Islet of Langerhans (tissue), 1 donor: ENCODE measurements around the gene BLACAT1.
"Not testable (repeated sequence)": the region's sequence is repeated elsewhere in the genome, so short reads cannot be mapped to it uniquely, and the experiment has no call there.

Source experiments
- FAIRE-seq: peaks from one replicate; lab custom pipeline; 2011; peaks lifted over from hg19 to GRCh38; lab: Jason Lieb, UNC

The BLACAT1 gene

DNA sequence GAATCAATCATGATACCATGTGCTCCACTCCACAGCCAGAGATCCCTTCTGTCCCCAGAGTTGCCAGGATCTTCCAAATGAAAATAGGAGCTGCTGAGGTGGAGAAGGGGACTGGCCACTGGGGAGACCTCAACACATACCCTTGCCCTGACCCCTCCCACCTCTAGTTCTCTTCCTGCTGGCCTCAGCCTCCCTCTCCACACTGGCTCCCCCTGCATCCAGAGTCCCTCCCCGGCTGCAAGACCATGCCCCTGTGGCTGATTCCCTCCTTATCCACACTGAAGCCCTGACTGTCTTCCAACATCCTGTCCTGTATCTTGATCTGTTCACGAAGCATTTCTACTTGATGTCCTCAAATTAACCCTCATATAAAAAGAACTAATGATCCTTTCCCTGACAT is 27.5 kb upstream of the BLACAT1 start:
- FAIRE-seq = no peak

DNA sequence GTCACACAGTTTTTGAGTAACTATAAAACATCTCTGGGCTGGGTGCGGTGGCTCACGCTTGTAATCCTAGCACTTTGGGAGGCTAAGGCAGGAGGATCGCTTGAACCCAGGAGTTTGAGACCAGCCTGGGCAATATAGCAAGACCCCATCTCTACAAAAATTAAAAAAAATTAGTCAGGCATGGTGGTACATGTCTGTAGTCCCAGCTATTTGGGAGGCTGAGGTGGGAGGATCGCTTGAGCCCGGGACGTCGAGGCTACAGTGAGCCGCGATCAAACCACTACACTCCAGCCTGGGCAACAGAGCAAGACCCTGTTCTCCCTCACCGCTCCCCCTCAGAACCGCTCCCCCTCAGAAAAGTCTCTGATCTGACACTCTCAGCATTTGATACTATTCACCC is 26.7 kb upstream of the BLACAT1 start:
- FAIRE-seq = not testable (repeated sequence)

DNA sequence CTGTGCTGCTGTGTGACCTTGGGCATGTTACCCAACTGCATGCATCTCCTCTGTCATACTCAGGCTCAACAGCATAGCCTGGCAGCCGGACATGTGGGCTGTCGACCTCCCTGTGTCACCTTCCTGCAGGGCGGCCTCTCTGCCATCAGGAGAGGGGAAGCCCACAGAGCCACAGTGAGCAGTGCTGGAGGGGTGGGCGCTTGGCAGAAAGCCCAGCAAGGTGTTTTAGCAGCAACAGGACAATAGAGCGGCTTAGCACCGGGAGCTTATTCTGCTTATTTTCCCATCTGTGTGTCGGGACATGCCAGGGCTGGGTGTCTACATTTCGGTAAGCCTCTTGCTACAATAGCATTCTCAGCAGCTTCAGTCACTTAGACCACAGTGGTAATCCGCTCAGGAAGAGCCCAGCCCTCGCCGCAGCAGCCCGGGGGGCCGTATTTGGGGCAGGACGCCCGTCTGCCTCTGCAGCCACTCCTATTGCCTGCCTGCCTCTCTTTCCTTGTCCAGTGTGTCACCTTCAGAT is 25.8 kb upstream of the BLACAT1 start:
- no peak for FAIRE-seq

DNA sequence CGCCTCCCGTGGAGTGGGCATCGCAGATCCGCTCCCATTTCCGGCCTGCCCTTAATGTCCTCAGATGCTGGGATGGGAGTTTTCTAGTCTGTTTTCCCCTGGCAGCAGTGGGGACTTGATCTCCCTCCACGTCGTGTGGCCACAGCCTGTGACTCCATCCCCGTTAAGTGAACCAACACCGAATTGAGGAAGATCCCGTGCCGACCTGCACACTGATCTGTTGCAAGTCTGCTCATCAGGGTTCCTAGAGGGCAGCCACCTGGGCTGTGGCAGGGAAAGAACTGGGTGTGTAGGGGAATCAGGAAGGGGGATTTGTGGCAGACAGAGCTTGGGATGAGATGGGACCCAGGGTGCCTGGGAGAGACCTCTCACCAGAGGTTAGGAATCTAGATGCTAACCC is 25.4 kb upstream of the BLACAT1 start:
- no peak for FAIRE-seq

DNA sequence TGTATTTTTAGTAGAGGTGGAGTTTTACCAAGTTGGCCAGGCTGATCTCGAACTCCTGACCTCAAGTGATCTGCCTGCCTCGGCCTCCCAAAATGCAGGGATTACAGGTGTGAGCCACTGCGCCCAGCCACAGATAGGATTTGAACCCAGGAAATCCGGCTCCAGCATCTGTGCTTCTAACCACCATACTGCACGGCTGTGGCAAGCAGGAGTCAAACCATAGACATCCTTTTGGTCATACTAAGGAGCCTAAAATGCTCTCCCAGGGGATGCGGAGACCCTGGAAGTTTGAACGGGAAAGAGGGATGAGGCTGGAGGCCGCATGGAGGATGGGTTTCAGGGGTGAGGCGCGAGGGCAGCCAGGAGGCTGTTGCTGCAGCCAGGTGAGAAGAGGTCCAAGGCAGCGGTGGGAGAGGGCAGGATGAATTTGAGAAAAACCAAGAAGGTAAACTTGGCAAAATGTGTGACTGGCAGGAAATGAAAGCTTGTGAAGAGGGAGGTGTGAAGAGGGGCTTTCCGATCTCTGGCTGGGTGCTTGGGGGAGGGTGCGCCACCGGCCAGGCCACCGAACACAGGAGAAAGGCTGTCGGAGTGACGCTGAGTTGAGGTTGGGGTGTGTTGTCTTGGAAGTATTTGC is 24.6 kb upstream of the BLACAT1 start:
- no peak for FAIRE-seq

DNA sequence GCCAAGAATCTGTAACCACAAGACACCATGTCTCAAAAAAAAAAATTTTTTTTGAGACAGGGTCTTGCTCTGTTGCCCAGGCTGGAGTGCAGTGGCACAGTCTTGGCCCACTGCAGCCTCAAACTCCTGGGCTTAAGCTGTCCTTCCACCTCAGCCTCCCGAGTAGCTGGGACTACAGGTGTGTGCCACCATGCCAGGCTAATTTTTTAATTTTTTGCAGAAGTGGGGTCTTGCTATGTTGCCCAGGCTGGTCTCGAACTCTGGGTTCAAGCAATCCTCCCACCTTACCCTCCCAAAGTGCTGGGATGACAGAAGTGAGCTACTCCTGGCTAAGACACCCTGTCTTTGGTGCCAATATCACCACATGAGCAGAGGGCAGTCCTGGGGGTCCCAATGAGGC is 23.1 kb upstream of the BLACAT1 start:
- FAIRE-seq = not testable (repeated sequence)

DNA sequence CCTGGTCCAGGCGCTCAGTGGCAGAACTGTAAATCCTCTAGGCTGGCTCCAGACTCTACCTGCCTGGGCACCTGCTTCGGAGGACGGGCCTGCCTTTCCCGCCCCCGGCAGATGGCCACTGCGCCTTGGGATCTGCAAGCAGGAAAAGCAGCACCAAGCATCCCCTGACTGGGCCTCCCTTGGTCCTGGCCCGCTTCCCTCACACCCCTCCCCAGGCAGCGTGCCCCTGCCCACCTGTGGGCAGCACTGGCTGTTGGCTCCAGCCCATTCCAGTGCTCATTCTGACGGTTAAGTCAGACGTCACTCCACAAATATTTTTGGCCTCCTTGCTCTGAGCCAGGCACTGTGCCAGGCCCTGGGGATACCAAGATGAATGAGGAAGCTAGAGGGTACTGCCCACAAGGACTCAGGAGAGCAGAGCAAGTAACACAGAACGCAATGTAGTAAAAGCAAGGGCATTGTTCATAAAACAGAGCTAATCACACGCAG is 22.0 kb upstream of the BLACAT1 start:
- no peak for FAIRE-seq

DNA sequence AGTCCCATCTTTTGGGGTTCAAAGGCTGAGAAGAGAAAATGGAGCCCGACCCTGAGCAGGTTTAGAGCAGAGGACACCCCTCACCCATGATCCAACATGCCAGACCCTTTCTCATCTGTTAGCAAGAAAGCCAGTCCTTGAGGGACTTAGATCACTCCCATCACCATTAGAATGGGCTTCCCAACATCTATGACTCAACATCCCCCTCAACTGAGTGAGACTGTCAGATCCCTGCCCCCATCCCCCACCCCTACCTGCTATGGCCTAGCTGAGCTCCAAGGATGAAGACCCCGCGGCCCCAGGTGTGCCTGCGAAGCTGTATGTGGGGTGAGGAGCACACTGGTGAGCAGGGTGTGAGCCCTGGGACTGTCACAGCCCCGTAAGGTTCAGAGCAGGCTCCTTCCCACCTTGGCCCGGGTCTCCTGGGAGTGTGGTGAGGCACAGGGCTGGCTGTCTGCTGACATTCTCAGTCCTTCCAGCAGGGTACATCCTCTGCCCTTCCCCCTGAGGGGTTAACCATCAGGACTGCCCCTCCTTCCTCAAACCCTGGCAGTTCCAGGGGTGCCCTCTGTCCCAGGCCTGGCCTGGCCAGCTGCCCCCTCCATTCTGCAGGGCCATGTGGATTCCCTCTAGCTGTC is 21.4 kb upstream of the BLACAT1 start:
- FAIRE-seq = no peak

DNA sequence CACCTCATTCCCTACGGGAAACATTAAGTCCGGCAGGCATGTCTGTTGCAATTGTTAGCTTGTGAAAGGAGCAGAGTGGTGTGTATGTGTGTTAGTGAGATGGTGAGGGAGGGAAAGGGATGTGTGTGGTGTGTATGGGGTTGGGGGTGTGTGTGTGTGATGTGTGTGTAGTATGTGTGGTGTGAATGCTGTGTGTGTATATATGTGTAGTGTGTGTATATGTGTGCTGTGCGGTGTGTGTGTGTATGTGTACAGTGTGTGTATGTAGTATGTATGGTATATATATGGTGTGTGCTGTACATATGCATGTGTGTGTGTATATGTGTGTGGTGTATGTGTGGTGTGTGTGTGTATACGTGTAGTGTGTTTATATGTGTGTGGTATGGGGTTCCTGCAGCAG is 20.8 kb upstream of the BLACAT1 start:
- FAIRE-seq = no peak

DNA sequence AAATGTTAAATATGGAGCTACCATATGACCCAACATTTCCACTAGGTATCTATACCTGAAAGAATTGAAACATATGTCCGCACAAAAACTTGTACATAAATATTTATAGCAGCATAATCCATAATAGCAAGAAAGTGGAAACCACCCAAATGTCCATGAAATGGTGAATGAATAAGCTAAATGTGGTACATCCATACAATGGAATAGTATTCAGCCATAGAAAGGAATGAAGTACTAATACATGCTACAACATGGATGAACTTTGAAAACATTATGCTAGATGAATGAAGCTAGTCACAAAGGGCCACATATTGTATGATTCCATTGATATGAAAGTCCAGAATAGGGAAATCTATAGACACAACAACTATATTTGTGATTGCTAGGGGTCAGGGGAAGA is 20.0 kb upstream of the BLACAT1 start:
- no peak for FAIRE-seq

DNA sequence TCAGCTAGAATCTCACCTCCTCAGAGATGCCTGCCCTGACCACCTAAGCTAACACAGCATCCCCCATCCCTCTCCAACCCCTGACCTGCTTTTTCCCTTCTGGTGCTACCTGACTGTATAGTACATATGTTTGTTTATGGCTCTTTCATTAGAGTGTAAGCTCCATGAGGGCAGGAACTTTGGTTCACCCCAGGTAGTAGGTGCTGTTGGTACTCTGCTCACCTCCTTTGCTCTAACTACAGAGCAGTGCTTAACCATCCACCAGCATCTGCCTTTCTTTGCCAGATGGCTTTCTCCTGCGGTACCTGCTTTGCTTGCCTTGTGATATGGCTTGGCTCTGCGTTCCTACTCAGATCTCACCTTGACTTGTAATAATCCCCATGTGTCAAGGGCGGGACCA is 18.7 kb upstream of the BLACAT1 start:
- no peak for FAIRE-seq

DNA sequence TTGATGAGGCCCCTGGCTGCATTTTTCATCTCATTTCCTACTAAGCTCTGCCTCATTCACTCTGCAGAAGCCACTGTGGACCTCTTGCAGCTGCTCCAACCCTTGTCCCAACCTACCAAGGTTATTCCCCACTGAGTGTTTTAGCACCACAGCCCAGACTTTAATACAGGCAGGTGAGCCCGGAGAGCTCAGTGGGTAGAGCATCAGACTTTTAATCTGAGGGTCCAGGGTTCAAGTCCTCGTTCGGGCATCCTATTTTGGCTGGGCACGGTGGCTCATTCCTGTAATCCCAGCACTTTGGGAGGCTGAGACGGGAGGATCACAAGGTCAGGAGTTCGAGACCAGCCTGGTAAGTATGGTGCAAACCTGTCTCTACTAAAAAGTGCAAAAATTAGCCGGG is 18.1 kb upstream of the BLACAT1 start:
- FAIRE-seq = no peak

DNA sequence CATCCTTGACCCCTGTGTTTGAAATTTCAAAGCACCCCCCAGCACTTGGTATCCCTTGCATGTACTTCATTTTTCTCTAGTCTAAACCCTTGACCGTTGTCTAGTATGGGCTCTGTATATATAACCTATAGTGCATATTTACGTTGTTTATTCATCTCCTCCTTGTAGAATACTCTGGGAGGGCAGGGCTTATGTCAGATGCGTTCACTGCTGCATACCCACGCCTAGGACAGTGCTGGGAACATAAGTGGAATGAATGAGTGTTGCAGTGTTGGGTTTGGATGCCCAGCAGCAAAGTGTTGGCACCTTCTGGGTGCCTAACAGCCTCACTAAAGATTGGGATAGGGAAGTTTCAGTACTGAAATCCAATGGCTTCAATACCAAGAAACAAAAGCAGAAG is 17.6 kb upstream of the BLACAT1 start:
- FAIRE-seq = no peak

DNA sequence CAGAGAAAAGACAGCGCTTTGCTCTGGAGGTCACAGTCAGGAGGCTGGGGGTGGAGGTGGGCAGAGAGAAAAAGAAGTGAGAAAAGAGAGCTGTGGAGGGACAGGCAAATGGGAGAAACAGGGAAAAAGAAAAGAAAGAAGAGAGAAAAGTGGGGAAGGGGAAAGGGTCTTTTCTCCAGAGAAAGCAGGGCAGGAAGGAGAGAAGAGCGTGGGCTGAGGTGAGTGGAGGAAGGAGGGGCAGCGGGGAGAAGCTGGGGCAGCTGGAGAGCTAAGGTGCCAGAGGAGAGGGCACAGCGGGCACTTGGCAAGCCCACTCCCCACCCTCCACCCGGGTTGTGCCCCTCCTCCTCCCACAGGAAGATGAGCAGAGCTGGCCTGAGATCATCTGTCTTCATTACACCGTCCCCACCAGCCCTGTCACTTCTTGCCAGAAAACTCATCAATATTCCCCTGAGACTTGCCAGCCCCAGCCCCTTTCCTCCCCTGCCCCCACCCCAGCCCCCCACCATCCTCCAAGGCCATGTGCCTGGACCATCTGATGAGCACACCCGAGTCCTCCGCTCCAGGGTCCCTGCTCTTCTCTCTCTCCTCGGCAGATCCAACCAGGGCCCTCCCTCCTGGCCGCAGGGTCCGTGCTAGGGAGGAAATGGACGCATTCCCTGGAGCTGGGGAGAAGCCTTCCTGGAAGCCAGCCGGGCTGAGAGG is 17.0 kb upstream of the BLACAT1 start:
- no peak for FAIRE-seq

DNA sequence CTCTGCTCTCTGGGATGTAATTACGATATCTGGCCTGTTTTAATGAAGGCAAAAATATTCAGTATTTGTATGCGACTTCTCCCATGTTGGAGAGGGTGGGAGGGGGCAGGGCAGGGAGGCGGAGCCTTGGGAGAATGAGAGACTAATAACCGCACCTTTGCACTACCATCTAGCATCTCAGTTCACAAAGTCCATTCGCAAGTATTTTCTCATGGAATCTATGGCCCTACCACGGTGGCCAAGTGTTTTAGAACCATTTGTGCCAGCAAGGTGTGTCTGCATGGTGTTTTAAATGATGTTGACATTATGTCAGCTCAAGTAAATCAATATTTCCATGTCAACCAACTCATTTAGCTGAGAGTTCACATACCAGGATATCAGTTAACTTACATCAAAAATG is 14.3 kb upstream of the BLACAT1 start:
- FAIRE-seq = no peak

DNA sequence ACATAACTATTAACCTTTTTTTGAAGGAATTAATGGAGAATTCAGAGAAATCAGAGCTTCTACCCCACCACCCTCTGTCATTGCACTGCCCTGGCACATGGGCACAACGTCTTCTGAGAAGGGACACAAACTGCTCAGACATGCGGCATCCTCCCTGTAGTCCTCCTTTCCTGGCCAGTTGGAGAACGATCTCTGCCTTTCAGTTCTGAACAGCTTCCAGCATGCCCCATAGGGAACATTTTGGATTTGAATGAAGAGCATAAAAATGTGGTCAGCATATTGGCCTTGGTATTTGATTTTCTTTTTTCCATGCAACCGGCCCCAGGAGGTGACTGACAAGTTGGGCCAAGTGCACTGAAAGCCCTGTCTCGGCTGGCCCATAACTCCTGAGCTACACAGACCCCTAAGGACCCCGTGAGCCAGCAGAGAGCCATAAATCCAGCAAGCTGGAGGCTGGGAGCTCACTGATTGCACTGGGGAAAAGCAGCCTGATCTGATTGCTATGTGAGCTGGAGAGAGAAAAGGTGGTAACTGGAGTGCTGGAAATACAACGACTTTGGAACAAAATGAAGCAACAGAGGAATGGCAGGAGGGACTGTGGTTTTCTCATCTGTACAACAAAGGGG is 10.9 kb upstream of the BLACAT1 start:
- FAIRE-seq = no peak

DNA sequence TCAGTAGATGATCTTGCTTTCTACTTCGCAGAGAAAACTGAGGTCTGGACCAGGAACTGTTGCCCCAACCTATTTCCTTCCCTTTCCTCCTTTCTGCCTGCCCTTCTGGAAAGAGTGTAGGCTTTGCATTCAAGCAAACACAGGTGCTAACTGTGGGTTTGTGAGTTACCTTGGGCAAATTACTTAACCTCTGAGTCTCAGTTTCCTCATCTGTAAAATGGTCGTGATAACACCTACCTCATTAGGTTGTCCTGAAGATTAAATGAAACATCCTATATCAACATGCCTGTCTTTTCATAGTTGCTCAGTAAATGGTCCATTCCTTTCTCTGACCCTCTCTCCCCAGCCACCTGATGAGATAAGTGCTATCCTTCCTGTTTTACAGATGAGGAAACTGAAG is 9.5 kb upstream of the BLACAT1 start:
- FAIRE-seq = no peak

DNA sequence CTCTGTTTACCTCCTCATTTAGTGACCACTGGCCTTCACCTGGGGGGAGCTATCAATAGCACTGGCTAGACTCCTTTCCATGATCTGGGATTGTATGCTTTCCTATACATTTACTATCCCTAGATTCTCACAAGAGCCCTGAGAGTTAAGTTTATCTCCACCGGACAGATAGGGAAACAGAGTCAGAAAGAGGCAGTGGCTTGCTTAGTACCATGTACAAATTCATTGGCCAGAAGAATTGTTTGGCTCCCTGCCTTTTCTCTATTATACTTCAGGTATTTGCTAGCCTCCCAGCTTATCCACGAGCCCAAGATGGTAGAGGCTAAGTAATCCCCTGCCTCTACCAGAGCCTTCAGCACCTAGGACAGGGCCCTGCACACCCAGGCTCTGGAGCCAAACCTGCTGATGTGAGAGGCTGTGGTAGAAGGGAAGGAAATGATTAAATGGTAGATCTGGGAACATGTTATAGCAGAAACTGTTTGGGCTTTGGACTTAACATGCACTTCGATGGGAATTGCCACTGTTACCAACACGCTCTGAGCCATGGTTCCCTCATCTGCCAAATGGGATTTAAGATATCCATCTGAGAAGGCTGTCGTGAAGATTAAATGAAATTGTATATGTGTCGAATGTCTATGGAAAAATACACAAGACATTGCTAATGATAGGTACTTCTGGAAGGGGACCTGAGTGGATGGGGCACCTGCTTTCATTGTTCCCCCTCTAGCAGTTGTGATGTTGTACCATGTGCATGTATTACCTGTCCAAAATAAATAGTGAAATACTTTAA is 3.1 kb upstream of the BLACAT1 start:
- FAIRE-seq = no peak

DNA sequence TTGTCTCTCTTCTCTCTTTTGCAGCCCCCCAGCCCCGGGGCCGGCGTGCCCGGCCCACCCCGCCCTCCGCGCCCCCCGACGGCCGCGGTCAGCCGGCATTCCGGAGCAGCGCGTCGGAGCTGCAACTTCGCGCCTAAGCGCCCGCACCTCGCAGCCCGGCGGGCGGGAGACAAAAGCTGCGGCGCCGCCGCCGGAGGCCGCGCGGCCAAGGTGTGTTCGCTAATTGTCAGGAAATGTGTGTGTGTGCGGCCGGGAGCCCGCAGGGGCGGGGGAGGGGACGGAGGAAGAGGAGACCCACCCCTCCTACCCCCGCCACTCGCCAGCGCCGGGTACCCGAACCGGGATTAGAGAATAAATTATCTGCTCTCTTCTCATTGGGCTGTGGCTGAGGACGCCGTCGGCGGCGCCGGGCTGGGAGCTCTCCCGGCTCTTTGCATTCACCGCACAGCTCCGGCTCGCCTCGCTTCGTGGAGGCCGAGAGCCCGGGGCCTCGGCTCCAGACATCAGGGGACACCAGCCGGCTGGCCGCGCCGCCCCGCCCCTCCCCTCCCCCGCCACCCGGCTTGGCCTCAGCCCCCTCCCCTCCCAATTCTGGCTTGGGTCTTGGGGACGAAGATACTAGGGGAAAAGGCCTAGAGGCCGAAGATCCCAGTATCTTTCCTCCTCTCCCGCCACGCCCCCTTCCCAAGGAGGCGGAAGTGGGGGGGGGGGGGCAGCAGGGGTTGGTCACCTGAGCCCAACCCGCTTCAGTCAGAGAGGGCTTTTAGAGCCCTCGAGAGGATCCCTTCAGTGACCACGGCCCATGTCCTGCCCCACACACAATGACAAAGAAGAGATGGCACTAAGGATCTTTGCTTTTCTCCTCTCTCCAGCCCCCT is 1.3 kb upstream of the BLACAT1 start:
- FAIRE-seq = no peak

DNA sequence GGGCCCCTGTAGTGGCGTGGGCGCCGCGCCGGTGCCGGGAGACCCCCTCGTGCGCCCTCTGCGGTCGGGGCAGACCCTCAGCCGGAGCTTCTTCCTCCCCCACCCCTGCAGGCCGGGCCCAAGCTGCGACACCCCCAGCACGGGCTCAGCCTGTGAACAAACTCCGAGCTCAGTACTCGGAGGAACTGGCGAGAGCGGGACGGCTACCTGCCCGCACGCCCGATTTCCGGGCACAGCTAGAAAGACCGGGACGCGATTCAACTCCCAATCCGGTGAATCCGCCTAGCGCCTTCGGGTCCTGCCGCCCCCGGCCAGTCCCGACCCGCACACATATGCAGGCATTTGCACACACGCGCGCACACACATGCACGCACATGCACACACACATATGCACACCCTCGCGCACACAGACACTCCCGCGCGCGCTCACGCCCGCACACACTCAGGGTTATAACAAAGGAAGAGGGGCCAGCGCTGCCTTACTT is 580 bp upstream of the BLACAT1 start:
- no peak for FAIRE-seq

DNA sequence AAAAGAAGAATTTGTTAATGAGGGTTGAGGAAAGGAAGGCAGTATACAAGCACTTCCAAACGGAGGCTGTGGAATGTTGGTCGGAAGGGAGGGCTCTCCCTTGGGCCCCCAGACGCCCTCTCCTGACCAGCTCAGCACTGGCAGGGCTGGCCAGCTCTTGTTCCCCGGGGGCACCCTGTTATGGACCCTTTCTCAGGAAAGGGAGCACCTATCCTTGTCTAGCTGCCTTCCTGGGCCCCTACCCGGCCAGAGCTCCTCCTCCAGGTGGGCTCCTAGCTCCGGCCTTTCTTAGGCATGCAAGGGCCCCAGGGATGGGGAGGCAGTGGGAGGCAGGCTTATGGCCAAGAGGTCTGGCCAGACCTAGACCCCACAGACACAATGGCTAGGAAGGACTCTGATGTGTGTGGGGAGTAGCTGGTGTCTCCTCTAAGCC is 926 bp downstream of the BLACAT1 start:
- FAIRE-seq = no peak
